ENCODE data around the gene SLC26A11.

SLC26A11 gene

DNA sequence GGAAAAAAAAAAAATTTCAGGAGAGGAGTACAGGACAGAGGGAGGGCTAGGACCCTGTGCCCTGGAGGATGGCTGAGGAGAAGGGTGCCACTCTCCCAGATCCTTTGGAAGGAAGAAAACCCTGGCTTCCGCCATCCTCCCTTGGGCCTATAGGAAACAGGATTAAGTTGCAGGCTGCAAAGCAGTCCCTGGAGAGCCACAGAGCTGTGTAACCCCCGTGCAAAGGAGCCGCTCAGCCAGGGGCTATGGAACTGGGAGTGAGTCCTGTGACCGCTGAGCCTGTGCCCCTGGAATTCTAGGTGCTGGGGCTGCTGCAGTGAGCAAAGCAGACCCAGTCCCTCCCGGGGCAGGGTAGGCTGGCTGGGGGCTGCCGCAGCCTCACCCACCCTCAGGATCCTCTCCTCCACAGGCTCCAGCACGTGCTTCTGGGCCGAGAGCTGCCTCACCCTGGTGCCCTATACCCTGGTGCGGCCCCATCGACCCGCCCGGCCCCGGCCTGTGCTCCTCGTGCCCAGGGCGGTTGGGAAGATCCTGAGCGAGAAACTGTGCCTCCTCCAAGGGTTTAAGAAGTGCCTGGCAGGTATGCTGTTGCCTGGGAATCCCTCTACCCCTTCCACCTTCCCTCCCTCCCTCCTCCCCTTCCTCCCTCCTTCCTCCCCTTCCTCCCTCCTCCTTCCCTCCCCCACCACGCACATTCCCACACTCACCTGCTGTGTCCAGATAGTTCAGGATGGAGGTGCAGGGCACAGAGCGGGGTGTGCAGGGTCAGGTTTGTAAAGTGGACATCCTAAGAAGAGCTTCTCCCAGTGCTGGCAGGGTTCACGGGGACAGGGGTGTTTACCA lies 15.4 kb upstream of the SLC26A11 start:
- no peak overlapping the region for H3K27ac ChIP-seq
- TF ChIP-seq, protein P1, sequence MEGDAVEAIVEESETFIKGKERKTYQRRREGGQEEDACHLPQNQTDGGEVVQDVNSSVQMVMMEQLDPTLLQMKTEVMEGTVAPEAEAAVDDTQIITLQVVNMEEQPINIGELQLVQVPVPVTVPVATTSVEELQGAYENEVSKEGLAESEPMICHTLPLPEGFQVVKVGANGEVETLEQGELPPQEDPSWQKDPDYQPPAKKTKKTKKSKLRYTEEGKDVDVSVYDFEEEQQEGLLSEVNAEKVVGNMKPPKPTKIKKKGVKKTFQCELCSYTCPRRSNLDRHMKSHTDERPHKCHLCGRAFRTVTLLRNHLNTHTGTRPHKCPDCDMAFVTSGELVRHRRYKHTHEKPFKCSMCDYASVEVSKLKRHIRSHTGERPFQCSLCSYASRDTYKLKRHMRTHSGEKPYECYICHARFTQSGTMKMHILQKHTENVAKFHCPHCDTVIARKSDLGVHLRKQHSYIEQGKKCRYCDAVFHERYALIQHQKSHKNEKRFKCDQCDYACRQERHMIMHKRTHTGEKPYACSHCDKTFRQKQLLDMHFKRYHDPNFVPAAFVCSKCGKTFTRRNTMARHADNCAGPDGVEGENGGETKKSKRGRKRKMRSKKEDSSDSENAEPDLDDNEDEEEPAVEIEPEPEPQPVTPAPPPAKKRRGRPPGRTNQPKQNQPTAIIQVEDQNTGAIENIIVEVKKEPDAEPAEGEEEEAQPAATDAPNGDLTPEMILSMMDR (IDR thresholded peaks at IDR 0.05), result no peak
- TF ChIP-seq ZFX (IDR thresholded peaks at IDR 0.05; ENCODE audit: borderline replicate concordance), result no peak

DNA sequence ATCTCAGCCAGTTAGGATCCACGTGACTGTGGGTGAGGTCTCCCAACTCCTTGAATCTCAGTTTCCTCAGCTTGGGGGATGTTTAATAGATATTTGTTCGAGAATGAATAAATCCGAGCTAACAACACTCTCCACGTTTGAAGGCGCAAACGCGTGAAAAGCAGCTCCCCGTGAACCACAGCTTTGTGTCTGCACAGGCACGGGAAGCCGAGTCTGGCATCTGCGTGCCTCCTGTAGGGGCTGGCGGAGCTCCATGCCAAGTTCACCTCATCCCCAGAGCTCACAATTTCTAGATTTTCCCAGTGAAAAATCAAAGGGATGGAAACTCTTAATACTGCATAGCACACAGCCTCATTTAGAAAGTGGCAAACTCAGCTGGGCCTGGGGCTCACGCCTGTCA lies 14.4 kb upstream of the SLC26A11 start:
- TF ChIP-seq, protein P1 (IDR thresholded peaks at IDR 0.05), result no peak
- TF ChIP-seq ZFX (IDR thresholded peaks at IDR 0.05; ENCODE audit: borderline replicate concordance), result no peak
- H3K27ac ChIP-seq, result no peak overlapping the region

DNA sequence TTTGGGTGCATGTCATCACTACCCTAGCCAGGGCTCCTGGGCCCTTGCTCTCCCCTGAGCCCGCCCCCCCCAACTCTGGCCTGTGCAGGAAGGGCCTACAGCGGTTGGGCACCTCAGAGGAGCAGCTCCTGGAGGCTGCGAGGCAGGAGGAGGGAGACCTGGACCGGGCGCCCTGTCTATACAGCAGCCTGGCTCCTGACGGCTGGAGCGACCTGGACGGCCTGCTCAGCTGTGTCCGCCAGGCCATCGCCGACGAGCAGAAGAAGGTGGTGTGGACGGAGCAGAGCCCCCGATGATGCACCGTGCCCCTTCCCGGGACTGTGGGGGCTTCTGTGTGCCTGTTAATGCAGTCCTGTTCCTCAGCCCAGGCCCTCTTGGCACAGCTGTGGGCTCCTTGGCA lies 12.2 kb upstream of the SLC26A11 start:
- no peak for TF ChIP-seq ZFX (IDR thresholded peaks at IDR 0.05; ENCODE audit: borderline replicate concordance)
- TF ChIP-seq, protein P1 (IDR thresholded peaks at IDR 0.05), result no peak
- H3K27ac ChIP-seq, result no peak overlapping the region

DNA sequence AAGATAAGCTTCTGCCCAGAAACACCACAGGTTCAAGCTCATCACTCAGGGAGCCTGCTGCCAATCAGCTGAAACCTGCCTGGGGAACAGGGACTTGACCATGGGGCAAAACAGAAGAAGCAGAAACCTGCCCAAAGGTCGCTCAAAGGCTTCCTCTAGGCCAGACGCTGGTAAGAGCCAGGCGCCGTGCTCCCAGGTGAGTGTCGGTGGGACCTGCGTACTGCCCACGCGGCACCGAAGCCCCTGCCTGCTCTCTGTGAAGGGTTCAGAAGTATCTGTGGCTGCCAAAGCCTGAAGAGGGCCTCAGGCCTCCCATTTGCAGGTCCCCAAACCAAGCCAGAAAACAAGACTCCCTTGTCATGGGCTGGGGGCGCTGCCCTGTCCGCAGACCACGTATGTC lies 10.5 kb upstream of the SLC26A11 start:
- TF ChIP-seq, protein P1 (IDR thresholded peaks at IDR 0.05), result no peak
- no peak for TF ChIP-seq ZFX (IDR thresholded peaks at IDR 0.05; ENCODE audit: borderline replicate concordance)
- no peak overlapping the region for H3K27ac ChIP-seq

DNA sequence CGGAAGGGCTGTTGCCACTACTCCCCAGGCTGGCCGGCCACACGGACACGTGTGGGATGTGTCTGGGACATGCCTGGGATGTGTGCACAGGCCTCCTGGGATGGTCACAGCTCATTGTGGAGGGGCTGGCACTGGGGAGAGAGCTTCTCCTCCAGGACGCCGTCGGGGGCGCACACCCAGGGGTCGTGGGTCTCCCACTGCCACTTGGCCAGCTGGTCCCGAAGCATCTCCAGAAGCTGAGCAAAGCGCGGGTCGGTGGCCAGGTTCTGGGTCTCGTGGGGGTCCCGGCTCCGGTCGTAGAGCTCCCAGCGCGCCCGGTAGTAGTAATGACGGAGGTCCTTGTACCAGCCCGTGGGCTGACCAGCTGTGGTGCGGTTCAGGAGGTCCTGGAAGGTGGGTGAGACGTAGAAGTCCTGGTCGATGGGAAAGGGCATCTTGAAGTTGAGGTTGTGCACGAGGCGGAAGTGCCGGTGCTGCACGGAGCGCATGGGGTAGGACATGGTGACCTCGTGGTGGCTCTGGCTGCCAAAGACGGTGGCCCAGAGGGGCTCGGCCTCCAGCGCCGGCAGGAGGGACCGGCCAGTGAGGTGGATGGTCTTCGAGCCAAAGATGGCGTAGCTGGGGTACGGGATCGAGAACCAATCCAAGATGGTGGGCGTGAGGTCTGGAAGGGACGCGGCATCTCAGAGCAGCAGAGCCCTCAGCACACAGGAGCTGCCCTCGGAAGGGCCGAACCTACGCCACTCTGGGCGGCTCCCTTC lies 9.7 kb upstream of the SLC26A11 start:
- H3K27ac ChIP-seq, result no peak overlapping the region
- TF ChIP-seq ZFX (IDR thresholded peaks at IDR 0.05; ENCODE audit: borderline replicate concordance), result no peak
- TF ChIP-seq, protein P1 (IDR thresholded peaks at IDR 0.05), result no peak

DNA sequence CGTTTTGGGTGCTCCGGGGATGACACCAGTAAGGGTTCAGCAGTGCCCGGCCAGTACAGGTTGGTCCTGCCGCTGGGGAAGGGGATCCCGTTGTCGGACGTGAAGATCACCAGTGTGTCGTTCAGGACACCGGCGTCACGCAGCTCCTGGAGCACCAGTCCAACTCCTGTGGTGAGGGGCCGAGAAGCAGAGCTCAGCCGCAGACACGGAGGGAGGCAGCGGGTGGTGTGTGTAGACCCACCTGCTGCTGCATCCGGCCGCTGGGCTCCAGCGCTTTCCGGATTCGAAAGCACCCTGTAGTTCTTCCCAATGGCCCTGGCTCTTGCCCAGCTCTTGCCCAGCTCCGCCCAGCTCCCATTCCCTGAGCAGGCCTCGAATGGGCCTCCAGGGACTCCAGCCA lies 8.1 kb upstream of the SLC26A11 start:
- no peak overlapping the region for H3K27ac ChIP-seq
- no peak for TF ChIP-seq ZFX (IDR thresholded peaks at IDR 0.05; ENCODE audit: borderline replicate concordance)
- TF ChIP-seq, protein P1 (IDR thresholded peaks at IDR 0.05), result no peak

DNA sequence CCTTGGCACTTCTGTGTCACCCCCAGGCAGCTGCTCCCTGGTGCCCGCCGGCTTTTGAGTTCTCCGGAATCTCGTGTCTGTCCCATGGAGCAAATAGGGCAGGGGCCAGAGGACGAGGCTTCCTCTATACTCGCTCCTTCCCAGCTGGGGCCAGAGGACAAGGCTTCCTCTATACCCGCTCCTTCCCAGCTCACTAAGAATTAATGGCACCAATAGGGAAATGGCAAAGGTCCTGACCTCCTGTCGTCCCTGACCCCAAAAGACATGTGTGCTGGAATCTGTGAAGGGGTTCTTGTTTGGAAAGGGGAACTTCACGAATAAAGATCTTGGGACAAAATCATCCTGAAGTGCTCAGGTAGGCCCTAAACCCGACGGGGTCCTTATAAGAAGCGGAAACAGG lies 7.7 kb upstream of the SLC26A11 start:
- TF ChIP-seq ZFX (IDR thresholded peaks at IDR 0.05; ENCODE audit: borderline replicate concordance), result no peak
- TF ChIP-seq, protein P1 (IDR thresholded peaks at IDR 0.05), result no peak
- no peak overlapping the region for H3K27ac ChIP-seq

Measured in 22Rv1 (cell line).